K562 (cell line): ENCODE data around the gene ACTN4. TPM values are rescaled to one million over a fixed set of nuclear protein-coding genes. Genes with fewer than 3 reads are reported as not detected.

Experiments
- COPS2 ChIP-seq: fragments of 450-650 bp; conservative IDR thresholded peaks from 2 replicates; pipeline ENCODE4 v1.6.1; 2016; ENCODE audit warnings: mild to moderate bottlenecking, moderate library complexity
- HMG20B ChIP-seq: fragments of 250-450 bp; sonication (Bioruptor Pico); IDR thresholded peaks from 2 replicates; pipeline ENCODE4 v1.5.0; 2021; ENCODE audit warnings: mild to moderate bottlenecking
- LARP7 ChIP-seq: fragments of 450-650 bp; IDR thresholded peaks from 2 replicates; pipeline ENCODE4 v1.6.1; 2016
- MCM3 ChIP-seq: fragments of 450-650 bp; IDR thresholded peaks from 2 replicates; pipeline ENCODE4 v1.6.1; 2016
- NFRKB ChIP-seq: fragments of 450-650 bp; IDR thresholded peaks from 2 replicates; pipeline ENCODE4 v1.6.1; 2016; ENCODE audit warnings: low read depth
- POLR2A ChIP-seq: fragments of 450-650 bp; conservative IDR thresholded peaks from 2 replicates; pipeline ENCODE4 v1.6.1; 2016
- SIRT6 ChIP-seq: IDR thresholded peaks from one replicate; pipeline ENCODE4 v1.6.1; 2012; ENCODE audit warnings: low read depth, mild to moderate bottlenecking, control low read depth, inconsistent platforms, low read length, moderate library complexity
- ZBED1 ChIP-seq: IDR thresholded peaks from 2 replicates; pipeline ENCODE4 v1.6.1; 2014
- ZNF121 ChIP-seq: sonication (generic); formaldehyde crosslinking; conservative IDR thresholded peaks from 2 replicates; pipeline ENCODE4 v1.8.0; 2022; ENCODE audit warnings: missing genetic modification reagents
- ZNF124 ChIP-seq: sonication (generic); formaldehyde crosslinking; IDR thresholded peaks from 2 replicates; pipeline ENCODE4 v1.8.1; 2022; ENCODE audit warnings: missing genetic modification reagents
- ZNF699 ChIP-seq: fragments of 250-450 bp; sonication (Bioruptor Pico); IDR thresholded peaks from 2 replicates; pipeline ENCODE4 v1.8.0; 2021; ENCODE audit warnings: mild to moderate bottlenecking, moderate library complexity; ENCODE audit not compliant: insufficient replicate concordance
- polyA plus RNA-seq, 8 experiments: library from polyadenylated mRNA; depleted of rRNA in 4 of 8; stranded (reverse) in 5 of 8; unstranded in 3 of 8; fragments of >200 nt; fragmentation: Nextera tagmentation in 2 of 8; fragmentation: Illumina TruSeq in 1 of 8; extraction: Ambion mirVana in 2 of 8; extraction: Trizol in 1 of 8; gene quantifications; 2 replicates each; pipeline versions ENCODE4 v1.2.1 to v1.2.3, GENCODE V29; 2011 to 2014; ENCODE audit warnings: inconsistent platforms in 1 of 8, missing spikeins in 1 of 8
- total RNA-seq, 7 experiments: library from RNA; depleted of rRNA in 6 of 7; stranded (reverse); fragments of >200 nt in 6 of 7; fragmentation: Illumina TruSeq in 2 of 7; extraction: Trizol in 2 of 7; gene quantifications; 2 replicates each; pipeline versions ENCODE4 v1.2.1 to v1.2.3, GENCODE V29; 2011 to 2021; ENCODE audit warnings: low replicate concordance in 1 of 7
- TF ChIP-seq, protein P1 (sequence below): fragments of 450-650 bp; IDR thresholded peaks from 2 replicates; pipeline ENCODE4 v1.6.1; 2018; ENCODE audit warnings: mild to moderate bottlenecking, low read depth; ENCODE audit not compliant: partially characterized antibody
- TF ChIP-seq, protein P2 (sequence below): fragments of 450-650 bp; IDR thresholded peaks from 2 replicates; pipeline ENCODE4 v1.6.1; 2017; ENCODE audit warnings: mild to moderate bottlenecking, moderate library complexity
- TF ChIP-seq, protein P3 (sequence below): sonication (generic); formaldehyde crosslinking; IDR thresholded peaks from 2 replicates; pipeline ENCODE4 v1.8.1; 2023; ENCODE audit warnings: mild to moderate bottlenecking, missing genetic modification reagents
- TF ChIP-seq, protein P4 (sequence below): fragments of 250-450 bp; sonication (Bioruptor Pico); IDR thresholded peaks from 2 replicates; pipeline ENCODE4 v1.8.0; 2022; ENCODE audit warnings: inconsistent platforms, mild to moderate bottlenecking, moderate library complexity, borderline replicate concordance
- TF ChIP-seq, protein P5 (sequence below), 2 experiments: fragments of 450-650 bp; IDR thresholded peaks; 2 replicates each; pipeline ENCODE4 v1.6.1; 2016
- TF ChIP-seq, protein P6 (sequence below), 3 experiments: fragments of 200-800 bp in 1 of 3; sonication (Bioruptor generic) in 1 of 3; sonication (generic) in 1 of 3; formaldehyde crosslinking in 1 of 3; IDR thresholded peaks; 2 replicates each; pipeline versions ENCODE4 v1.6.1 to v1.8.0; 2016 to 2022; ENCODE audit warnings: mild to moderate bottlenecking in 2 of 3, missing compliant biosample characterization in 2 of 3, missing genetic modification characterization in 2 of 3, missing genetic modification reagents in 1 of 3
- TF ChIP-seq, protein P7 (sequence below): fragments of 250-450 bp; sonication (Bioruptor Pico); IDR thresholded peaks from 2 replicates; pipeline ENCODE4 v1.8.0; 2022; ENCODE audit warnings: inconsistent platforms

ACTN4 gene
- total and polyA plus RNA-seq, 9 of the 15 experiments (the other 6 are each of a cell fraction or from before 2014, with no cell fraction given), result 3.1 to 385 (median 125) TPM

DNA sequence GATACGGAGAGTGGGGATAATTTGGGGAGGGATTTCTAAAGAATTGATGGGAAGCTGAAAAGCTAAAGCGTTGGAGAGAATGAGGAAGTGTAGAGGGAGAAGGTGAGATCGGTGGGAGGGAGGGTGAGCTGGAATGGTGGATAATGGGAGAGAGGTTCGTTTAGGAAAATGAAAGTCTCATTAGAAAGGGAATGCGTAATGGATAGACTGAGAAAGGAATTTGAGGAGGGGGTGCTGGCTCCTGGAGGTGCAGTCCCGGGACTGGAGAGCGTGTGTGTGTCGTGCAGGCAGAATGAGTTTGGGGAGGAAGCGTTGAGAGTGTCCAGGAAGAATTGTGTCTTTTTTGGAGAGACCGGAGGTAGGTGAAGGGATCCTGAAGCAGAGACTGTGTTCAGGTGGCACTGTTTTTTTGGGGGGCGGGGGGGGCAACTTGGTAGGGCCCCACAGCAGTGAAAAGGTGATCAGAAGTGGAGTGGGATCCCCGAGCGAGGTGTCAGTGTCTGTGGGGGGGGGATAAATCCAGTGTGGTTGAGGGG lies 1.4 kb downstream of the ACTN4 start (continued):
- TF ChIP-seq, protein P1, sequence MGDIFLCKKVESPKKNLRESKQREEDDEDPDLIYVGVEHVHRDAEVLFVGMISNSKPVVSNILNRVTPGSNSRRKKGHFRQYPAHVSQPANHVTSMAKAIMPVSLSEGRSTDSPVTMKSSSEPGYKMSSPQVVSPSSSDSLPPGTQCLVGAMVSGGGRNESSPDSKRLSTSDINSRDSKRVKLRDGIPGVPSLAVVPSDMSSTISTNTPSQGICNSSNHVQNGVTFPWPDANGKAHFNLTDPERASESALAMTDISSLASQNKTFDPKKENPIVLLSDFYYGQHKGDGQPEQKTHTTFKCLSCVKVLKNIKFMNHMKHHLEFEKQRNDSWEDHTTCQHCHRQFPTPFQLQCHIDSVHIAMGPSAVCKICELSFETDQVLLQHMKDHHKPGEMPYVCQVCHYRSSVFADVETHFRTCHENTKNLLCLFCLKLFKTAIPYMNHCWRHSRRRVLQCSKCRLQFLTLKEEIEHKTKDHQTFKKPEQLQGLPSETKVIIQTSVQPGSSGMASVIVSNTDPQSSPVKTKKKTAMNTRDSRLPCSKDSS, result no peak
- TF ChIP-seq ZNF121 (CRISPR knock-in tag), result no peak
- TF ChIP-seq, protein P2, sequence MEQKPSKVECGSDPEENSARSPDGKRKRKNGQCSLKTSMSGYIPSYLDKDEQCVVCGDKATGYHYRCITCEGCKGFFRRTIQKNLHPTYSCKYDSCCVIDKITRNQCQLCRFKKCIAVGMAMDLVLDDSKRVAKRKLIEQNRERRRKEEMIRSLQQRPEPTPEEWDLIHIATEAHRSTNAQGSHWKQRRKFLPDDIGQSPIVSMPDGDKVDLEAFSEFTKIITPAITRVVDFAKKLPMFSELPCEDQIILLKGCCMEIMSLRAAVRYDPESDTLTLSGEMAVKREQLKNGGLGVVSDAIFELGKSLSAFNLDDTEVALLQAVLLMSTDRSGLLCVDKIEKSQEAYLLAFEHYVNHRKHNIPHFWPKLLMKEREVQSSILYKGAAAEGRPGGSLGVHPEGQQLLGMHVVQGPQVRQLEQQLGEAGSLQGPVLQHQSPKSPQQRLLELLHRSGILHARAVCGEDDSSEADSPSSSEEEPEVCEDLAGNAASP, result no peak
- TF ChIP-seq ZNF124 (CRISPR knock-in tag), result no peak
- TF ChIP-seq ZBED1, result no peak
- no peak for TF ChIP-seq COPS2
- TF ChIP-seq HMG20B (CRISPR knock-in tag), result no peak
- TF ChIP-seq, protein P3, sequence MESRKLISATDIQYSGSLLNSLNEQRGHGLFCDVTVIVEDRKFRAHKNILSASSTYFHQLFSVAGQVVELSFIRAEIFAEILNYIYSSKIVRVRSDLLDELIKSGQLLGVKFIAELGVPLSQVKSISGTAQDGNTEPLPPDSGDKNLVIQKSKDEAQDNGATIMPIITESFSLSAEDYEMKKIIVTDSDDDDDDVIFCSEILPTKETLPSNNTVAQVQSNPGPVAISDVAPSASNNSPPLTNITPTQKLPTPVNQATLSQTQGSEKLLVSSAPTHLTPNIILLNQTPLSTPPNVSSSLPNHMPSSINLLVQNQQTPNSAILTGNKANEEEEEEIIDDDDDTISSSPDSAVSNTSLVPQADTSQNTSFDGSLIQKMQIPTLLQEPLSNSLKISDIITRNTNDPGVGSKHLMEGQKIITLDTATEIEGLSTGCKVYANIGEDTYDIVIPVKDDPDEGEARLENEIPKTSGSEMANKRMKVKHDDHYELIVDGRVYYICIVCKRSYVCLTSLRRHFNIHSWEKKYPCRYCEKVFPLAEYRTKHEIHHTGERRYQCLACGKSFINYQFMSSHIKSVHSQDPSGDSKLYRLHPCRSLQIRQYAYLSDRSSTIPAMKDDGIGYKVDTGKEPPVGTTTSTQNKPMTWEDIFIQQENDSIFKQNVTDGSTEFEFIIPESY, result no peak
- no peak for TF ChIP-seq SIRT6
- no peak for TF ChIP-seq ZNF699 (CRISPR knock-in tag)
- 0 out of 2 replicates have a peak, but pooled peaks have one; percentile 14 for TF ChIP-seq LARP7
- no peak for TF ChIP-seq POLR2A
- TF ChIP-seq, protein P4, sequence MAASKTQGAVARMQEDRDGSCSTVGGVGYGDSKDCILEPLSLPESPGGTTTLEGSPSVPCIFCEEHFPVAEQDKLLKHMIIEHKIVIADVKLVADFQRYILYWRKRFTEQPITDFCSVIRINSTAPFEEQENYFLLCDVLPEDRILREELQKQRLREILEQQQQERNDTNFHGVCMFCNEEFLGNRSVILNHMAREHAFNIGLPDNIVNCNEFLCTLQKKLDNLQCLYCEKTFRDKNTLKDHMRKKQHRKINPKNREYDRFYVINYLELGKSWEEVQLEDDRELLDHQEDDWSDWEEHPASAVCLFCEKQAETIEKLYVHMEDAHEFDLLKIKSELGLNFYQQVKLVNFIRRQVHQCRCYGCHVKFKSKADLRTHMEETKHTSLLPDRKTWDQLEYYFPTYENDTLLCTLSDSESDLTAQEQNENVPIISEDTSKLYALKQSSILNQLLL (CRISPR knock-in tag), result no peak
- TF ChIP-seq, protein P5, sequence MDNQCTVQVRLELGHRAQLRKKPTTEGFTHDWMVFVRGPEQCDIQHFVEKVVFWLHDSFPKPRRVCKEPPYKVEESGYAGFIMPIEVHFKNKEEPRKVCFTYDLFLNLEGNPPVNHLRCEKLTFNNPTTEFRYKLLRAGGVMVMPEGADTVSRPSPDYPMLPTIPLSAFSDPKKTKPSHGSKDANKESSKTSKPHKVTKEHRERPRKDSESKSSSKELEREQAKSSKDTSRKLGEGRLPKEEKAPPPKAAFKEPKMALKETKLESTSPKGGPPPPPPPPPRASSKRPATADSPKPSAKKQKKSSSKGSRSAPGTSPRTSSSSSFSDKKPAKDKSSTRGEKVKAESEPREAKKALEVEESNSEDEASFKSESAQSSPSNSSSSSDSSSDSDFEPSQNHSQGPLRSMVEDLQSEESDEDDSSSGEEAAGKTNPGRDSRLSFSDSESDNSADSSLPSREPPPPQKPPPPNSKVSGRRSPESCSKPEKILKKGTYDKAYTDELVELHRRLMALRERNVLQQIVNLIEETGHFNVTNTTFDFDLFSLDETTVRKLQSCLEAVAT (IDR thresholded peaks at IDR 0.05), result peak; percentile 63 to 78; a peak in 3 of 4 replicates
- TF ChIP-seq, protein P6, sequence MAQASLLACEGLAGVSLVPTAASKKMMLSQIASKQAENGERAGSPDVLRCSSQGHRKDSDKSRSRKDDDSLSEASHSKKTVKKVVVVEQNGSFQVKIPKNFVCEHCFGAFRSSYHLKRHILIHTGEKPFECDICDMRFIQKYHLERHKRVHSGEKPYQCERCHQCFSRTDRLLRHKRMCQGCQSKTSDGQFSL (CRISPR knock-in tag; IDR thresholded peaks at IDR 0.05), result peak; percentile 4; the same call in 1 of the 2 replicates
- TF ChIP-seq, protein P6 (tag; IDR thresholded peaks at IDR 0.05), result peak in 1 of 2 experiments; percentile 66; a peak in 2 of 4 replicates
- TF ChIP-seq, protein P7, sequence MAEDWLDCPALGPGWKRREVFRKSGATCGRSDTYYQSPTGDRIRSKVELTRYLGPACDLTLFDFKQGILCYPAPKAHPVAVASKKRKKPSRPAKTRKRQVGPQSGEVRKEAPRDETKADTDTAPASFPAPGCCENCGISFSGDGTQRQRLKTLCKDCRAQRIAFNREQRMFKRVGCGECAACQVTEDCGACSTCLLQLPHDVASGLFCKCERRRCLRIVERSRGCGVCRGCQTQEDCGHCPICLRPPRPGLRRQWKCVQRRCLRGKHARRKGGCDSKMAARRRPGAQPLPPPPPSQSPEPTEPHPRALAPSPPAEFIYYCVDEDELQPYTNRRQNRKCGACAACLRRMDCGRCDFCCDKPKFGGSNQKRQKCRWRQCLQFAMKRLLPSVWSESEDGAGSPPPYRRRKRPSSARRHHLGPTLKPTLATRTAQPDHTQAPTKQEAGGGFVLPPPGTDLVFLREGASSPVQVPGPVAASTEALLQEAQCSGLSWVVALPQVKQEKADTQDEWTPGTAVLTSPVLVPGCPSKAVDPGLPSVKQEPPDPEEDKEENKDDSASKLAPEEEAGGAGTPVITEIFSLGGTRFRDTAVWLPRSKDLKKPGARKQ (CRISPR knock-in tag), result no peak
- no peak for TF ChIP-seq NFRKB
- TF ChIP-seq MCM3, result no peak
